Peyer's patch (tissue), 4 donors: Measurements from ENCODE around the gene HELZ2.

ENCODE experiments used
- CTCF ChIP-seq, 6 experiments: fragments of 450-650 bp in 4 of 6; fragments of 200-600 bp in 2 of 6; sonication (generic) in 1 of 6; IDR thresholded peaks; one replicate each; pipeline ENCODE4 v1.5.1; 2017 to 2019; ENCODE audit warnings: antibody characterized with exemption in 6 of 6, mild to moderate bottlenecking in 3 of 6, moderate library complexity in 1 of 6
- POLR2A ChIP-seq, 2 donors: fragments of 450-650 bp; IDR thresholded peaks; one replicate each; pipeline ENCODE4 v1.5.1; 2017; ENCODE audit warnings: antibody characterized with exemption in 2 of 2, mild to moderate bottlenecking in 2 of 2, moderate library complexity in 2 of 2

GRCh38 chr20:63567136-63567385, 7.0 kb downstream of the HELZ2 start:
- TF ChIP-seq CTCF (IDR thresholded peaks at IDR 0.05) (peak in 1 of 6 experiments; percentile 5), POLR2A (IDR thresholded peaks at IDR 0.05) (no peak)
